Spleen (tissue), 7 donors: ENCODE measurements around the gene NRROS.

Experiments
- CTCF ChIP-seq, 11 experiments: fragments of 200-600 bp in 7 of 11; fragments of 450-650 bp in 4 of 11; sonication (generic) in 4 of 11; IDR thresholded peaks in 8 of 11; conservative IDR thresholded peaks in 3 of 11; 1 replicate in 7 of 11; 2 replicates in 4 of 11; pipeline versions ENCODE4 v1.4.0 to v1.8.0; 2016 to 2021; ENCODE audit warnings: antibody characterized with exemption in 11 of 11, inconsistent platforms in 4 of 11, mild to moderate bottlenecking in 1 of 11
- POLR2A ChIP-seq, 3 donors: fragments of 450-650 bp; IDR thresholded peaks; one replicate each; pipeline ENCODE4 v1.5.1; 2017; ENCODE audit warnings: antibody characterized with exemption in 3 of 3, mild to moderate bottlenecking in 1 of 3
- POLR2AphosphoS5 ChIP-seq, 3 donors: sonication (generic); formaldehyde crosslinking; IDR thresholded peaks; one replicate each; pipeline ENCODE4 v1.5.1; 2017; ENCODE audit warnings: antibody characterized with exemption in 3 of 3
- donor health status: DM: no; HTN: no; CAD: no; lungs with moderate emphysema.
- donor health status: DM: no; HTN: no; CAD: no.
- donor health status: DM: no; HTN: no; CAD: no.

GRCh38 chr3:196609805-196610515, 29.5 kb upstream of the NRROS start:
- TF ChIP-seq CTCF (IDR thresholded peaks at IDR 0.05 in 8 of 11, conservative IDR thresholded peaks at IDR 0.05 in 3 of 11) (no peak), POLR2A (IDR thresholded peaks at IDR 0.05) (no peak), POLR2AphosphoS5 (IDR thresholded peaks at IDR 0.05) (no peak)
